Glomerular endothelial cell (primary cell): Measurements from ENCODE around the gene PTPRE. TPM values are rescaled to one million over a fixed set of nuclear protein-coding genes. Genes with fewer than 3 reads are reported as not detected.

Experiments used
- DNase-seq: peaks from one replicate; pipeline ENCODE4 v3.0.0-alpha.2; 2011; ENCODE audit warnings: low read depth, low spot score; ENCODE audit errors: extremely low read depth
- total RNA-seq: library from RNA; depleted of rRNA; stranded (reverse); fragments of >200 nt; gene quantifications from 2 replicates; pipeline ENCODE4 v1.2.3, GENCODE V29; 2015

Gene PTPRE
- total RNA-seq = 49.3 and 90.1 TPM in 2 replicates

GRCh38 chr10:127906548-127907377, at the start of gene PTPRE:
TSS of gene PTPRE (plus strand) at chr10:127907103. CDS start at chr10:128040882, 133,779 bp downstream.
- no peak for DNase-seq

GRCh38 chr10:127860592-127860991, 46.3 kb upstream of the PTPRE start:
- no peak for DNase-seq

GRCh38 chr10:127863231-127863825, 43.6 kb upstream of the PTPRE start:
- no peak for DNase-seq

GRCh38 chr10:127866276-127867013, 40.5 kb upstream of the PTPRE start:
- DNase-seq = no peak

- no peak for DNase-seq
Observed at GRCh38 chr10:127867805-127868204, 39.1 kb upstream of the PTPRE start.

- DNase-seq = no peak
Observed at GRCh38 chr10:127869329-127869728, 37.6 kb upstream of the PTPRE start.

GRCh38 chr10:127871631-127872010, 35.3 kb upstream of the PTPRE start:
- no peak for DNase-seq

GRCh38 chr10:127872011-127872761, 34.7 kb upstream of the PTPRE start:
- no peak for DNase-seq

- DNase-seq = no peak
Observed at GRCh38 chr10:127872871-127873600, 33.9 kb upstream of the PTPRE start.

- DNase-seq = no peak
Observed at GRCh38 chr10:127873901-127874470, 32.9 kb upstream of the PTPRE start.

GRCh38 chr10:127874671-127875448, 32.0 kb upstream of the PTPRE start:
- no peak for DNase-seq

GRCh38 chr10:127875449-127875765, 31.5 kb upstream of the PTPRE start:
- DNase-seq = no peak

GRCh38 chr10:127875916-127876315, 31.0 kb upstream of the PTPRE start:
- no peak for DNase-seq

- no peak for DNase-seq
Observed at GRCh38 chr10:127877116-127877515, 29.8 kb upstream of the PTPRE start.

- DNase-seq = no peak
Observed at GRCh38 chr10:127877699-127878098, 29.2 kb upstream of the PTPRE start.

GRCh38 chr10:127878475-127879055, 28.3 kb upstream of the PTPRE start:
- no peak for DNase-seq

GRCh38 chr10:127880557-127880956, 26.3 kb upstream of the PTPRE start:
- DNase-seq = no peak

- DNase-seq = no peak
Observed at GRCh38 chr10:127881262-127881661, 25.6 kb upstream of the PTPRE start.

GRCh38 chr10:127882391-127882790, 24.5 kb upstream of the PTPRE start:
- no peak for DNase-seq
